Neural crest cell (in vitro differentiated cells): ENCODE data around the gene SERPIND1. TPM values are rescaled to one million over a fixed set of nuclear protein-coding genes. Genes with fewer than 3 reads are reported as not detected.

ENCODE experiments used
- DNase-seq: peaks from one replicate; pipeline ENCODE4 v3.0.0; 2021; ENCODE audit warnings: low read depth, mixed read lengths, low spot score
- H3K27ac Mint-ChIP-seq: one replicate; pipeline ENCODE4 v1.8.0; 2021; ENCODE audit warnings: mild to moderate bottlenecking, mixed read lengths; ENCODE audit not compliant: unreplicated experiment
- H3K27me3 Mint-ChIP-seq: 2 replicates; pipeline ENCODE4 v1.8.0; 2021; ENCODE audit warnings: low read depth, mild to moderate bottlenecking, mixed read lengths
- H3K36me3 Mint-ChIP-seq: 2 replicates; pipeline ENCODE4 v1.8.0; 2021; ENCODE audit warnings: low read depth, mild to moderate bottlenecking, mixed read lengths
- H3K4me1 Mint-ChIP-seq: 2 replicates; pipeline ENCODE4 v1.8.0; 2021; ENCODE audit warnings: mixed read lengths
- H3K4me3 Mint-ChIP-seq: one replicate; pipeline ENCODE4 v1.8.0; 2021; ENCODE audit warnings: mild to moderate bottlenecking, mixed read lengths
- H3K9me3 Mint-ChIP-seq: 2 replicates; pipeline ENCODE4 v1.8.0; 2021; ENCODE audit warnings: mixed read lengths
- total RNA-seq: library from RNA; stranded (reverse); gene quantifications from 2 replicates; pipeline ENCODE4 v1.2.1, GENCODE V29; 2021
- TF ChIP-seq, protein P1 (sequence below): fragments of 200-600 bp; sonication (generic); conservative IDR thresholded peaks from 2 replicates; pipeline ENCODE4 v1.5.0; 2021; ENCODE audit warnings: antibody characterized with exemption, mild to moderate bottlenecking

SERPIND1 gene
- total RNA-seq, 1 donor from 2014 or later = not detected

DNA sequence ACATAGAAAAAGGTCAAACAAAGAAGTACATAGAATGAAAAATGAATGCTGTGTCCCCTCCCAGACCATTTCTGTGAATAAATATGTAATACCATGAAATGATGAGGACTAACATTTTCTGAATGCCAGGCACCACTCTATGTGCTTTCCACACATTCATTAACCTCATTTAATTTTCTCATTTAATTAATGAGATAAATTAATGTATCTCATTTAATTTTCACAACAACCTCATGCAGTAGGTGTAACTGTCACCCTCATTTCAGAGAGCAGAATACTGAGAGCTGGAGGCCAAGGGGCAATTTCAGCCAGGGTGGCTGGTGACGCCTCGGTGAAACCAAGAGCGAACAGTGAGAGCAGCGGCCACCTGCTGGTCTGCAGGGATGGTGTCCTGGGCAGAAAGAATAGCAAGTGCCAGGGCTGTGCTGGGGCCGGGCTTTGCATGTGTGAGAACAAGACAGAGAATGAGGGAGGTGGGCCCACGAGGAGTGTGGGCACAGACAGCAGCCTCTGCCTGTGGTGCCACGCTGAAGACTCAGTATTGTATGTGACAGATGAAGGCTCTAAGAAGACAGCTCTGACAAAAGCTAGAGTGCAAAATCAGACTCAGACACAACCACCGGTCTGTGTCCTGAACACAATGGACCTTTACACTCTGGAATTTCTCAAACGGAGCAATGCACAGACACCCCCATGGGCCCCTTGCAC lies 1.8 kb upstream of the SERPIND1 start:
- Mint-ChIP-seq H3K27me3 (no peaks in the 10 kb centered on the region), H3K27ac (no peak overlapping the region), H3K9me3 (no peaks in the 10 kb centered on the region), H3K4me3 (no peak overlapping the region), H3K4me1 (peaks cover 7% of the 10 kb centered on the region), H3K36me3 (no peaks in the 10 kb centered on the region)
- TF ChIP-seq, protein P1, sequence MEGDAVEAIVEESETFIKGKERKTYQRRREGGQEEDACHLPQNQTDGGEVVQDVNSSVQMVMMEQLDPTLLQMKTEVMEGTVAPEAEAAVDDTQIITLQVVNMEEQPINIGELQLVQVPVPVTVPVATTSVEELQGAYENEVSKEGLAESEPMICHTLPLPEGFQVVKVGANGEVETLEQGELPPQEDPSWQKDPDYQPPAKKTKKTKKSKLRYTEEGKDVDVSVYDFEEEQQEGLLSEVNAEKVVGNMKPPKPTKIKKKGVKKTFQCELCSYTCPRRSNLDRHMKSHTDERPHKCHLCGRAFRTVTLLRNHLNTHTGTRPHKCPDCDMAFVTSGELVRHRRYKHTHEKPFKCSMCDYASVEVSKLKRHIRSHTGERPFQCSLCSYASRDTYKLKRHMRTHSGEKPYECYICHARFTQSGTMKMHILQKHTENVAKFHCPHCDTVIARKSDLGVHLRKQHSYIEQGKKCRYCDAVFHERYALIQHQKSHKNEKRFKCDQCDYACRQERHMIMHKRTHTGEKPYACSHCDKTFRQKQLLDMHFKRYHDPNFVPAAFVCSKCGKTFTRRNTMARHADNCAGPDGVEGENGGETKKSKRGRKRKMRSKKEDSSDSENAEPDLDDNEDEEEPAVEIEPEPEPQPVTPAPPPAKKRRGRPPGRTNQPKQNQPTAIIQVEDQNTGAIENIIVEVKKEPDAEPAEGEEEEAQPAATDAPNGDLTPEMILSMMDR = peak; percentile 52
- peak; percentile 27 for DNase-seq

DNA sequence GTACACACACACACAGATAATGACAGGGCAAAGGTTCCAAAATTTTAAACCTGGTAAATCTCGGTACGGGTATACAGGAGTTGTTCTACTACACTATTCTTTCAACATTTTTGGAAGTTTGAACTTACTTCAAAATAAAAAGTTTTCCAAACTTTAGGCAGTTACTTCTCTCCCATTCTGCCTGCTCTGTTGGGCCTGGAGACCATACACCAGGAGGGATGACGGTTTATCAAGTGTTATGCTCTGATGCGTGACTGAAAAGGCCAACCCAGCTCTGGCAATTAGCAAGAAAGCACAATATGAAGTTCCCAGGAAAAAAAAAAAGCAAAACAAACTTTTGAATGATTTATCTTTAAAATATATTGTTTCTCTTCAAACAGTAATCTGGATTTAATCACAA lies 969 bp downstream of the SERPIND1 start:
- TF ChIP-seq, protein P1 = no peak

DNA sequence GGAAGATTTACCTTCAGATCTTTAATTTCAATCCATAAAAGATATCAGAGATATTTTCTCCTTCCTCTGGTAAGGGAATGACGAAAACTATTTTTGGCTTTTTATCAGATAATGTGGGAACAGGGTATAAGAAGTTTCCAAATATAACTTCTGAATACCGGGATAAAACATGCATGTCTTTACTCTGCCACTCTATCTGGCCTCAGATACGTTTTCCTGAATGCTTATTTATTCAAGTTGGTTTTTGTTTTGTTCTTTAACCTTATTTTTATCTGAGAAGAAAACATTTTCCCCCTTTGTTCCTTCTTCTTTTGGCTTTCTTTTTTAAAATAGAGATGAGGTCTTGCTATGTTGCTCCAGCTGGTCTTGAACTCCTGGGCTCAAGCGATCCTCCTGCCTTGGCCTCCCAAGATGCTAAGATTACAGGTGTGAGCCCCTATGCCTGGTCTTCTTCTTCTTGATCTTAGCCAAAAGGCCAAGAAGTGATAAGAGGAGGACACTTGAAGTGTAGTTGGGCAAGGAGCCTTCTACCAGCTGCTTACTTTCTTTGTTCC lies 1.5 kb downstream of the SERPIND1 start:
- H3K27ac Mint-ChIP-seq = no peak overlapping the region
- no peak overlapping the region for H3K4me3 Mint-ChIP-seq
- H3K9me3 Mint-ChIP-seq = no peaks in the 10 kb centered on the region
- H3K27me3 Mint-ChIP-seq = no peaks in the 10 kb centered on the region
- DNase-seq = no peak
- TF ChIP-seq, protein P1 = no peak
- H3K4me1 Mint-ChIP-seq = peaks cover 7% of the 10 kb centered on the region
- H3K36me3 Mint-ChIP-seq = no peaks in the 10 kb centered on the region

More for the DNA sequence above, 969 bp downstream of the SERPIND1 start:
- no peak overlapping the region for H3K4me3 Mint-ChIP-seq
- peaks cover 7% of the 10 kb centered on the region for H3K4me1 Mint-ChIP-seq
- H3K36me3 Mint-ChIP-seq = no peaks in the 10 kb centered on the region
- DNase-seq = no peak
- H3K27me3 Mint-ChIP-seq = no peaks in the 10 kb centered on the region
- H3K27ac Mint-ChIP-seq = no peak overlapping the region
- no peaks in the 10 kb centered on the region for H3K9me3 Mint-ChIP-seq

DNA sequence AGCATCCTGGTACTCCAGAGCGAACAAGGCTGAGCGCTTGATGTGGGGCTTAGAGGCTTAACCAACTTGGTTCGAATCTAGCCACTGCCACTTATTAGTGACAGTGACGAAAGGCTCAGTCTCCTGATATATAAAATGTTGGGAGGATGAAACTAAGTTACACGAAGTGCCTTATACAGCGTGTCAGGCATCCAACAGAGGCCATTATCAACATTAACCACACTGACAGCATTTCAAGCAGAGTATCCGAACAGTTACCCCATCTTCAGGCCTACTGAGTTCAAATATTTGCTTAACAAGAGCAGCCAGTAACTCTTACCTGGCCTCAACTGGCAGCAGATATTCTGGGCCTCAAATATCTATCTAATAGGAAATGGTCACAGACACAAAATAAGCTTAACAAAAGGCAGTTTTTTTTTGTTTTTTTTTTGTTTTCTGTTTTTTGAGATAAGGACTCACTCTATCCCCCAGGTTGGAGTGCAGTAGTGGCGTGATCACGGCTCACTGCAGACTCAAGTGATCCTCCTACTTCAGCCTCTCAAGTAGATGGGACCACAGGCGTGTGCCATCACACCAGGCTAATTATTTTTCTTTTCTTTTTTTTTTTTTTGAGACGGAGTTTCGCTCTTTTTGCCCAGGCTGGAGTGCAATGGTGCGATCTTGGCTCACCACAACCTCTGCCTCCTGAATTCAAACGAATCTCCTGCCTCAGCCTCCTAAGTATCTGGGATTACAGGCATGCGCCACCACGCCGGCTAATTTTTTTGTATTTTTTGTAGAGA lies 2.9 kb downstream of the SERPIND1 start:
- no peaks in the 10 kb centered on the region for H3K27me3 Mint-ChIP-seq
- H3K9me3 Mint-ChIP-seq = no peaks in the 10 kb centered on the region
- no peak overlapping the region for H3K27ac Mint-ChIP-seq
- peaks cover 7% of the 10 kb centered on the region for H3K4me1 Mint-ChIP-seq
- TF ChIP-seq, protein P1 = no peak
- DNase-seq = no peak
- no peaks in the 10 kb centered on the region for H3K36me3 Mint-ChIP-seq
- H3K4me3 Mint-ChIP-seq = no peak overlapping the region

DNA sequence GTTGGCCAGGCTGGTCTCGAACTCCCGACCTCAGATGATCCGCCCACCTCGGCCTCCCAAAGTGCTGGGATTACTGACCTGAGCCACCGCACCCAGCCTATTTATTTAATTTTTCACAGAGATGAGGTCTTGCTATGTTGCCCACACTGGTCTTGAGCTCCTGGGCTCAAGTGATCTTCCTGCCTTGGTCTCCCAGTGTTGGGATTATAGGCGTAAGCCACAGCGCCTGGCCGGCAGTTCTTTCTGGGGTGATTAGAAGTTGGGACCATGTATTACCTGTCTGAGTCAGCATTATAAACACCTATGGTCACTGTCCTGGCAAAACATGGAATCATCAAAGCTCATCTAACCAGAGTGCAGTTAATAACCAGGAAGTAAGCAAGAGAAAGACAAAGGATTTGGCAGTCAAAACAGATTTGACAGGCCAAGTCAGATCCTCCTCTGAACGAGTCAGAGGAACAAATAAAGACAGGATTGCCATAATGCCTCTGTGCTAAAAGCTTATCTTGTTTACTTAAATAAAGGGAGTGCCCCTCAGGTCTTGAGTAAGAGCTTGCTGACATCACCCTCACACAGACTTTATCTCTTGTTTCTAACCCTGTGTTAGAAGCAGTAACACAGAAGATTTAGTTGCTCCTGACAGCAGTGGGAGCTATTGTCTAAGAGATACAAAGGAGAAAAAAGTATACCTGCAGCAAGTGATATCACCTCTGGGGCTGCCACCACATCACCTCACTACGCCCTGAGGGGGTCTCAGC lies 3.7 kb downstream of the SERPIND1 start:
- Mint-ChIP-seq H3K27me3 (no peaks in the 10 kb centered on the region), H3K36me3 (no peaks in the 10 kb centered on the region), H3K9me3 (no peaks in the 10 kb centered on the region), H3K4me1 (no peaks in the 10 kb centered on the region), H3K27ac (no peak overlapping the region), H3K4me3 (no peak overlapping the region)
- TF ChIP-seq, protein P1 = no peak
- no peak for DNase-seq
